GM23338 (cell line): Measurements from ENCODE around the gene CACNA1A.

Experiments used
- EZH2 ChIP-seq: fragments of 200-600 bp; sonication (generic); IDR thresholded peaks from one replicate; pipeline ENCODE4 v1.8.0; 2017; ENCODE audit warnings: antibody characterized with exemption, mild to moderate bottlenecking, low read depth; ENCODE audit not compliant: unreplicated experiment
- POLR2AphosphoS5 ChIP-seq: IDR thresholded peaks from 2 replicates; pipeline ENCODE4 v1.6.1; 2016; ENCODE audit warnings: antibody characterized with exemption, low read depth
- TF ChIP-seq, protein P1 (sequence below), 2 experiments: fragments of 200-600 bp in 1 of 2; sonication (generic) in 1 of 2; conservative IDR thresholded peaks; 2 replicates each; pipeline versions ENCODE4 v1.5.1 to v1.6.1; 2016 to 2017; ENCODE audit warnings: antibody characterized with exemption in 2 of 2, low read depth in 2 of 2, mild to moderate bottlenecking in 2 of 2, moderate library complexity in 1 of 2

GRCh38 chr19:13260883-13261653 lies 245.2 kb downstream of the CACNA1A start:
- TF ChIP-seq POLR2AphosphoS5, result no peak
- TF ChIP-seq, protein P1, sequence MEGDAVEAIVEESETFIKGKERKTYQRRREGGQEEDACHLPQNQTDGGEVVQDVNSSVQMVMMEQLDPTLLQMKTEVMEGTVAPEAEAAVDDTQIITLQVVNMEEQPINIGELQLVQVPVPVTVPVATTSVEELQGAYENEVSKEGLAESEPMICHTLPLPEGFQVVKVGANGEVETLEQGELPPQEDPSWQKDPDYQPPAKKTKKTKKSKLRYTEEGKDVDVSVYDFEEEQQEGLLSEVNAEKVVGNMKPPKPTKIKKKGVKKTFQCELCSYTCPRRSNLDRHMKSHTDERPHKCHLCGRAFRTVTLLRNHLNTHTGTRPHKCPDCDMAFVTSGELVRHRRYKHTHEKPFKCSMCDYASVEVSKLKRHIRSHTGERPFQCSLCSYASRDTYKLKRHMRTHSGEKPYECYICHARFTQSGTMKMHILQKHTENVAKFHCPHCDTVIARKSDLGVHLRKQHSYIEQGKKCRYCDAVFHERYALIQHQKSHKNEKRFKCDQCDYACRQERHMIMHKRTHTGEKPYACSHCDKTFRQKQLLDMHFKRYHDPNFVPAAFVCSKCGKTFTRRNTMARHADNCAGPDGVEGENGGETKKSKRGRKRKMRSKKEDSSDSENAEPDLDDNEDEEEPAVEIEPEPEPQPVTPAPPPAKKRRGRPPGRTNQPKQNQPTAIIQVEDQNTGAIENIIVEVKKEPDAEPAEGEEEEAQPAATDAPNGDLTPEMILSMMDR (conservative IDR thresholded peaks at IDR 0.05; ENCODE audit: low read depth in 2 of 2), result no peak
- no peak for TF ChIP-seq EZH2
